HFFc6 (cell line): ENCODE results near the gene IRF2BPL. TPM values are rescaled to one million over a fixed set of nuclear protein-coding genes. Genes with fewer than 3 reads are reported as not detected.

Source experiments
- DNase-seq: peaks from one replicate; pipeline ENCODE4 v3.0.0-alpha.2; 2018
- H3K27ac Mint-ChIP-seq: 2 replicates; pipeline ENCODE4 v1.8.0; 2020; ENCODE audit warnings: mild to moderate bottlenecking, mixed read lengths
- H3K27me3 Mint-ChIP-seq: 2 replicates; pipeline ENCODE4 v1.8.0; 2021; ENCODE audit warnings: mild to moderate bottlenecking, moderate library complexity, mixed read lengths; ENCODE audit not compliant: insufficient read depth
- H3K36me3 Mint-ChIP-seq: 2 replicates; pipeline ENCODE4 v1.8.0; 2021; ENCODE audit warnings: low read depth, mixed read lengths
- H3K4me1 Mint-ChIP-seq: 2 replicates; pipeline ENCODE4 v1.8.0; 2020; ENCODE audit warnings: low read depth, mixed read lengths
- H3K4me3 Mint-ChIP-seq: 2 replicates; pipeline ENCODE4 v1.8.0; 2020; ENCODE audit warnings: mild to moderate bottlenecking, moderate library complexity, mixed read lengths
- H3K9me3 Mint-ChIP-seq: 2 replicates; pipeline ENCODE4 v1.8.0; 2020; ENCODE audit warnings: mild to moderate bottlenecking, mixed read lengths
- total RNA-seq, 6 experiments: library from RNA; stranded (reverse); fragmentation: NEBNext Ultra II Directional; extraction: Animal tissue kit (Norgen Biotek cat#: 25700); gene quantifications; 2 replicates in 1 of 6; 3 replicates in 5 of 6; pipeline ENCODE4 v1.2.3, GENCODE V29; 2021
- TF ChIP-seq, protein P1 (sequence below): fragments of 200-600 bp; sonication (generic); IDR thresholded peaks from 2 replicates; pipeline ENCODE4 v1.5.0; 2021; ENCODE audit warnings: antibody characterized with exemption, mild to moderate bottlenecking

Gene IRF2BPL
- total RNA-seq, 6 experiments from 2014 or later, result 37.1 to 46.3 (median 38.3) TPM

DNA sequence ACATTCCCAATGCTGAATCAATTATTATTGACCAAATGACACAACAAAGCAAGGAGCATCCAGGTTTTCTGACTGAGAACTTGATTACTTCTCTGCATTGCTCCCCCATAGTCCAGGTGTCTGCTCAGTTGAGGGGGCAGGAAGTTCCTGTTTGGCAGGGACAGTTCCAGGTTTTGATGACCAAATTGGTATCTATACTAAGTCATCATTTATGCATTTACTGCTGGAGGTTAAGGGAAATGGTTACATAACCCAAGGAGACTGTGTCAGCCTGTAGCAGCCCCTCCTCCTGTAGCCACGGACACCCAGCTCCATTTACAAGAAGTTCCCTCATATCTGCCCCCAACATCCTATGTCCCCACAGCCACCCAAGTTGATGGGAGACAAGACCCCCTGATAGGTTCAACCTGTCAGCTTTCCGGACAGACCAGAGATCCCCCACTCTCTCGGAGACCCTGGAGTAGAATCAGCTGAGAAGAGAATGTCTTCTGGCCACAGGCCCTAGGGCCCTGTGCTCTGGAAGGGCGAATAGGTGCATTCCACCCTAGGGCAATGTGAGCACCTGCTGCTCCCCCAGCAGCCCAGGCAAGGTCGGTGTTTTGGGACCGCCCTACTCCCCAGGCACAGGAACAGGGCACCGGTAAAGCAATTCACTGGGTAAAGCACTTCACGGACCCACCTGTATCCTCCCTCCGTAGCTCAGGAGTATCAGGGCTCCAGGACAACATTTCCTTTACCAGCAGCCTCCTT lies 23.6 kb downstream of the IRF2BPL start:
- H3K4me3 Mint-ChIP-seq, result no peak overlapping the region
- H3K9me3 Mint-ChIP-seq, result no peaks in the 10 kb centered on the region
- no peak for DNase-seq
- no peaks in the 10 kb centered on the region for H3K36me3 Mint-ChIP-seq
- H3K4me1 Mint-ChIP-seq, result peaks cover 37% of the 10 kb centered on the region
- peaks cover 3% of the 10 kb centered on the region for H3K27me3 Mint-ChIP-seq
- H3K27ac Mint-ChIP-seq, result peak overlapping the region; percentile 50
- TF ChIP-seq, protein P1, sequence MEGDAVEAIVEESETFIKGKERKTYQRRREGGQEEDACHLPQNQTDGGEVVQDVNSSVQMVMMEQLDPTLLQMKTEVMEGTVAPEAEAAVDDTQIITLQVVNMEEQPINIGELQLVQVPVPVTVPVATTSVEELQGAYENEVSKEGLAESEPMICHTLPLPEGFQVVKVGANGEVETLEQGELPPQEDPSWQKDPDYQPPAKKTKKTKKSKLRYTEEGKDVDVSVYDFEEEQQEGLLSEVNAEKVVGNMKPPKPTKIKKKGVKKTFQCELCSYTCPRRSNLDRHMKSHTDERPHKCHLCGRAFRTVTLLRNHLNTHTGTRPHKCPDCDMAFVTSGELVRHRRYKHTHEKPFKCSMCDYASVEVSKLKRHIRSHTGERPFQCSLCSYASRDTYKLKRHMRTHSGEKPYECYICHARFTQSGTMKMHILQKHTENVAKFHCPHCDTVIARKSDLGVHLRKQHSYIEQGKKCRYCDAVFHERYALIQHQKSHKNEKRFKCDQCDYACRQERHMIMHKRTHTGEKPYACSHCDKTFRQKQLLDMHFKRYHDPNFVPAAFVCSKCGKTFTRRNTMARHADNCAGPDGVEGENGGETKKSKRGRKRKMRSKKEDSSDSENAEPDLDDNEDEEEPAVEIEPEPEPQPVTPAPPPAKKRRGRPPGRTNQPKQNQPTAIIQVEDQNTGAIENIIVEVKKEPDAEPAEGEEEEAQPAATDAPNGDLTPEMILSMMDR, result no peak

DNA sequence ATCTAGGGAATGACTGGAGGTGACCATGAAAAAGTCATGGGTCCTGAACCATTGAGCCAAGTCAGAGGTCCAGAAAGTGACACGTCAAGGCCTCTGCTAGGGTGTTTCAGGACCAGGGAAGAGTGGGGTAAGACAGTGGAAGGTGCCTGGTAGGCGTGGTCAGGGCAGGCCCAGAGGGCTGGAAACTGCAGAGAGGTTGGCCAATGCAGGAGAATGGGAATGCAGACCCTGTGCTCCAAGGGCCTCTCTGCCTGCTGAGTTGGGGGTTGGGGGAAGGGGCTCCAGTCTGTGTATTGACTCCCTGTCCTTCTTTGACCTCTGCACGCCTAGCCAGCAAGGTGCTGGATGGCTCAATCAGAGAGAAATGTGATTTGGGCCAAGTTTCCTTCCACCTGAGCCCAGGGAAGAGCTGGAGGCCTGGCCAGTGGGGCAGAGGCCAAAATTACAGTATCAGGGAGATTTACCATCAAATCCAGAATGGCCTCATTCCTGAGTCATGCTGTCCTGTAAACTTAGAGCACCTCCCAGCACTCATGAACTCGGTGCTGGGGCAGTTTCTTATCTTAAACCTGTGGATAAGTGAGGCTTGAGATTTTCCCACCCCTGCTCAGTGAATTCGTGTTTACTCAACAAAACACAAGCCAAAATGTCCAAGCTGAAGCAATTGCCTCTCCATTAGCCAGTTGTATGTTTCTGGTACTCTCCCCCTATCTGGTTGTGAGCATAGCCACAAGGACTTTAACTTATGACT lies 24.4 kb downstream of the IRF2BPL start:
- peak; percentile 25 for DNase-seq
- Mint-ChIP-seq H3K9me3 (no peaks in the 10 kb centered on the region), H3K27me3 (no peaks in the 10 kb centered on the region; the same call in 1 of the 2 replicates), H3K4me1 (peaks cover 37% of the 10 kb centered on the region), H3K4me3 (no peak overlapping the region), H3K27ac (peak overlapping the region; percentile 50), H3K36me3 (no peaks in the 10 kb centered on the region)
- TF ChIP-seq, protein P1, result no peak

DNA sequence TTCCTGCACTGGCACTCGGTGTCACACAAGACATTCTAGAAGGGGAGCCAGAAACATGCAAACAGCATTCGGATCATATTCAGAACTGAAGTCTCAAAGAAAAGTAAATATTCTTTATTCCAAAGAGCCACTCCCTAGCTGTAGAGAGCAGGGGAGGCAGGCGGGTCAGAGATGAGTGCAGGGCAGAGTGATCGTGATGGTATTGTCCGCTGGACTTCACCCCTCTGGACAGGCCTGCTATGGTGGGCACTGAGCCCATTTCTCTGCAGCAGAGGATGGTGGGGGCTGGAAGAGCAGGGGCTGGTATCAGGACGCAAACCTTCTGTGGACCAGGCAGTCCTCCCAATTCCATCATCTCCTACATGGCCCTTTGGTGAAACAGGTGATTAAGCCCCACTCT lies 25.6 kb downstream of the IRF2BPL start:
- TF ChIP-seq, protein P1, result no peak
- Mint-ChIP-seq H3K27ac (no peak overlapping the region), H3K4me3 (no peak overlapping the region), H3K4me1 (peaks cover 37% of the 10 kb centered on the region), H3K36me3 (no peaks in the 10 kb centered on the region), H3K27me3 (no peaks in the 10 kb centered on the region; the same call in 1 of the 2 replicates), H3K9me3 (no peaks in the 10 kb centered on the region)
- no peak for DNase-seq

DNA sequence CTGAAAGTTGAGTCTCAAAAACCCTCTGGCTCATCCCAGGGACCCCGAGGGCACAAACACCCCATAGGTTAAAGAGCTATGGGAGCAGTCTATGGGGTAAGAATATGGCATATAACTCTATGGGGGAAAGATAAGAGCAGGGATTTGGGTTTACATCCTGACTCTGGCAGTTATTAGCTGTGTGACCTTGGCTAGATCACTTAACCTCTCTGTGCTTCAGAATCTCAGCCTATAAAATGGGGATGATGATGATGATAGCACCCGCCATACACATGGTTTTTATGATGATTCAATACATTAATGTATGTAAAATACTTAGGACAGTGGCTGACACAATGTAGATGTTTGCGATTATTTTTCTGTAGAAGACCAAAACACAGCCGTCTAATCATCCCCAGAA lies 26.2 kb downstream of the IRF2BPL start:
- peaks cover 42% of the 10 kb centered on the region for H3K4me1 Mint-ChIP-seq
- no peak for DNase-seq
- no peaks in the 10 kb centered on the region for H3K36me3 Mint-ChIP-seq
- no peaks in the 10 kb centered on the region for H3K9me3 Mint-ChIP-seq
- no peaks in the 10 kb centered on the region; the same call in 1 of the 2 replicates for H3K27me3 Mint-ChIP-seq
- no peak overlapping the region for H3K27ac Mint-ChIP-seq
- TF ChIP-seq, protein P1, result no peak
- no peak overlapping the region for H3K4me3 Mint-ChIP-seq

DNA sequence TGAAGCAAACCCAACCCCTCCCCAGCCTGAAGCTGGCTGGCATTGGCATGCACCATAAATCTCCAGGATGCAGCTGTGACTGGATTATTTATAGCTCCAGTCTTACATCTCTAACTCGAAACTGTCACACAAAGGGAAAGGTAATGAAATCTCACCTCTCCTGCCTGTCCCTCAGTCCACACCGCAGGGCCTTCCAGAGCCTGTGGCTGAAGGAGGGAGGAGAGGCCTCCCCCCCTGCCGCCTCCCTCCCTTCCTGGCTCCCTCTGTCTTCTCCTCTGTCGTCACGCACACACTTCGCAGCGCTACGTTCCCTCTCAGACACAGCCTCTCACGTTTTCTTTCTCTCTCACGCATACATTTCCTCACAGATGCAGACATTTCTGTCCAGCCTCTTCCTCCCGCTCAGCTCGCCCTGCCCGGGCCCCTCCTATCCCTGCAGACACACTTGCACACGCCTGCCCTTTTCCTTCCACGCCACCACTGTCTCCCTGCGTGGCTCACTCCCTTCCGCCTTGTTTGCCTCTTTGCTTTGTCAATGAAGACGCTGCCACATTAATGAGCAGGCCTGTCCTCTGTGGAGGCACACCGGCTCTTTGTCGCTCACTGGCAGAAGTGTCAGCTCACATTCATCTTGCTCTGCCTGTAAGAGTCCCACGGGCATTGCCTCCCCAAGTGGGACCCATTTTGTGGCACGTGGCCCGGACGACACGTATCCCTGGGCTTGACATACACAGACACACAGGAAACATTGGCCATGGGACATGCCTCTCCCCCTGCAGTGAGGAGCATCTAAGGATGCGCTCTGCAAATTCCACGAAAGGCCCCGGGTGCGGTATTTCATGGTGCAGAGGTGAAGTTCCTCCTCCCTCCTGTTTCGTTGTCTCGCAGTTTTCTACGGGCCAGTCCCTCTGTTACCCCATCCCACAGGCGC lies 27.9 kb downstream of the IRF2BPL start:
- Mint-ChIP-seq H3K9me3 (no peaks in the 10 kb centered on the region), H3K36me3 (no peaks in the 10 kb centered on the region), H3K27ac (peak overlapping the region; percentile 51; the same call in 1 of the 2 replicates), H3K4me1 (peaks cover 38% of the 10 kb centered on the region), H3K27me3 (peaks cover 3% of the 10 kb centered on the region), H3K4me3 (peak overlapping the region; percentile 44)
- TF ChIP-seq, protein P1, result no peak
- peak; percentile 62 for DNase-seq
